ENCODE measurements around the gene SMIM21. TPM values are rescaled to one million over a fixed set of nuclear protein-coding genes. Genes with fewer than 3 reads are reported as not detected.
A peak's percentile ranks its signal among the peaks of the same experiment; 100 is the strongest.

SMIM21 gene
- under 1 TPM; 0.10 to 0.17 (median 0.12) TPM for polyA plus RNA-seq (ENCODE audit: insufficient read length in 4 of 4)

DNA sequence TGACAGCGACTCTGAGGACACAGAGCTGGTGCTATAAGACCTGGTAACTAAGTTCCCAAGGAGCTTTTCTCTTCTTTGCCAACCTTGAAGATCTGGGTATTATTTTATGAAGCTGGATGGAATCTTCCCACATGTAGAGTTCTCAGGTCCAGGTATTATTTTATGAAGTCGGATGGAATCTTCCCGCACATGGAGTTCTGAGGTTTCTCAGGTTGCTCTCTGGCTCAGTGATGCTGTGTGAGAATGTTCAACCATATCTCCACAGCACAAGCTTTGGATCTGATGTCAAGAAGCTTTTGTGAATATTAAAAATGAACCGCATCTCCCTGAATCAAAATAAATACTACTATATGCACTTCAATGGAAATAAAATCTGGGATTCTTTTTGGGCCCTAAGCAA, at the start of gene SMIM21:
TSS of gene SMIM21 (minus strand) at position 101 of the 400 bp plus-strand sequence. CDS start 140 bp downstream, outside the sequence.
- DNase-seq (ENCODE audit: low read depth in 4 of 4, low spot score in 2 of 4) = no peak

DNA sequence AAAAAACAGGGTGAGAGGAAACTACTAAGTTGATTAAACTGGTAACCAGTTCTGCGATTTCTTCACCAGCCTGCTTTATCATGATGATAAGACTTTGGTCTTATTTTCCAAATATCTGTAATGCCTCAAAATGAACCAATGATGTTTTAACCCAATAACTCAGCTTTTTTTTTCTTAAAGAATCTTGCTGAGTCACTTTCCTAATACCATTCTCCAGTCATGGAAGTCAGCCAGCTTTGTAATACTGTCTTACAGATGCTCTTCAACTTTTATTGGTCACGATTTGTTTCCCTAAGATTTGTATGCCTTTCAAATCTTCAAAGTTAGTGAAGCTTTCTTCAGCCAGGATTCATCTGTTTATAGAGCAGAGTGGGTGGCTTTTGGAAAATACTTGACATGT, 47.7 kb upstream of the SMIM21 start:
- no peak for DNase-seq (ENCODE audit: low read depth in 4 of 4, low spot score in 2 of 4)

DNA sequence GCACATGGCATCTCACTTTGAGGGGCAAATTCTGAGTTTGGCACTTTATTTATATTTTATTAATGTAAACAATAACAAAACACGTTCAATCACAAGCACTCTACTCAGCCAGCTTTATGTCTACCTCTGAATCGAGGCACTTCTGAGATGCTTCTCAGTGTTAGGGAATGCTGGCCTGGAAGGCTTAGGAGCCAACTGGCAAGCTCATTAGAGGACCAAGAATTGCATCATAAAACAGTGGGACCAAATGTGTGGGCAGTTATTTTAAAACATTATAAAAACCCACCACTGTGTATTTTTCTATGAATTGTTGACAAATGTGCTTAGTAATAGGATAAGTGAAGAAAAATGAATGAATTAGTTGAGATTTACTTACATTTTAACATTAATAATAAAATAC, 46.8 kb upstream of the SMIM21 start:
- DNase-seq (ENCODE audit: low read depth in 4 of 4, low spot score in 2 of 4) = no peak

DNA sequence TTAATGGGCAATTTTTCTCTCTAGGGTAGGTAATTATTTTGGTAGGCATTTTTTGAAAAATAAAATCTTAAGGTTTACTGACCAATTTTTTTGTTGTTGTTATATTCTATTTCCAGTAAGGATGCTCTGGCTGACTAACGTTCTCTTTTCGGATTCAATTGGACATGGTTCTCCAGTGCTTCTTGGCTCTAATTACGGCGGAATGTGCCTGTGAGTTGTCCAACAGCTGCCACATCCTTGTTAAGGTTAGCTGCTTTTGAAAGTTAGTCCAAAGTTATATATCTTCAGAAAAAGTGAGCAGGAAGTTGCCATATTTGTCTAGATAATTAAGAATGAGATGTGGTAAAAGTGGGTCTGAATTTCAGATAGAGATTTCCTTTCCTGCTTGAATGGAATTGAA, 45.8 kb upstream of the SMIM21 start:
- DNase-seq (ENCODE audit: low read depth in 4 of 4, low spot score in 2 of 4) = no peak

DNA sequence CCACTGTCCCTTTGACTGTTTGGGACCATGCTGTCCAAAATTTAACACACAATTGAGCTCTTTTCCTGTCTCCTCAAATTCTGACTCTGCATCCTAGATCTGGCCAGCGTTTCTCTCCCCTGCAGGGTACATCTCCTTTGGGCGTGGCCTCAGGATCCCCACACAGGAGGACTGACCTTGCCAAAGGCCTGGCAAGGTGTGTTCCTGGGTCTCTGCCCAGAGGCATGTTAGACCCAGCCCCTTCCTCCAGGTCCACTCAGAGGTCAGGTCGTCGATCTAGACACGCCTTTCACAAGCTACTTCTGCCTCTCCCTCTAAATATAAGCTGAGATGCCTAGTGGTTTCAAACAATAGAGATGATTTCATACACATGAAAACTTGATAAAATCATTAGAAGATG, 45.4 kb upstream of the SMIM21 start:
- DNase-seq (ENCODE audit: low read depth in 4 of 4, low spot score in 2 of 4) = no peak

DNA sequence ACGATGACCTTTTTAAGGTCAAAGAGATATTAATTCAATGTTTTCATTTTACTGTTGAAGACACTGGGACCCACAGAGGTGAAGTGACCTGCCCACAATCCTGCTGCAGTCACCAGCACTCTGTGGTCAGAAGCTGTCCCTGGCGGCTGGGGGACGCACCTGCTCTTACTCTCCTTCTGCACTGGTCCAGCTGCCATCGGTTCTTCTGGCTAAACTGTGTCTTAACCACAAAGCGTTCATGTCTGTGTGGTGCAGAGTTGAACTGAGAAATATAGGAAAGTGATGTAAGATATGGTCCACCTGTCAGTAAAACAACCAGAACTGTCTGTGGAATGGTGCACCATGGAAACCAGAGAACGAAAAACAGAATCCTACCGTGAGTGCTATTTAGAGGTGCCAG, 44.9 kb upstream of the SMIM21 start:
- DNase-seq (ENCODE audit: low read depth in 4 of 4, low spot score in 2 of 4) = no peak

DNA sequence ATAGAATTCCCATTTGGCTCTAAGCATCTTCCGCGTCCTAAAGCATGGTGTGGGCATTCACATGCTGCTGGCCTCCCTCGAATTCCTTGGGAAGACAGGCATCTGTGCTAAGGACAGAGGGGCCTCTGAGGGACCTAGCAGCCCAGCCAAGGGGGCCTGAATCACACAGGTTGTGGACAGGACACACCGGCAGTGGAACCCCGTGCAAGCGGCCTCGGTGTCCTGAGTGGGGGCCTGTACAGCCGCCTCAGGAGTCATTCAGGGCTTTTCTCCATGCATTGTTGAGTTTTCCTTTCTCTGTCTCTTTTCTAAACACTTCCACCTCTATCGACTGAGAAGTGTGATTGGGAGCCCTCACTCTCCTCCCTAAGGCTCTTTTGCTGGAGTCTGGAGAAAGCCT, 44.3 kb upstream of the SMIM21 start:
- no peak for DNase-seq (ENCODE audit: low read depth in 4 of 4, low spot score in 2 of 4)

DNA sequence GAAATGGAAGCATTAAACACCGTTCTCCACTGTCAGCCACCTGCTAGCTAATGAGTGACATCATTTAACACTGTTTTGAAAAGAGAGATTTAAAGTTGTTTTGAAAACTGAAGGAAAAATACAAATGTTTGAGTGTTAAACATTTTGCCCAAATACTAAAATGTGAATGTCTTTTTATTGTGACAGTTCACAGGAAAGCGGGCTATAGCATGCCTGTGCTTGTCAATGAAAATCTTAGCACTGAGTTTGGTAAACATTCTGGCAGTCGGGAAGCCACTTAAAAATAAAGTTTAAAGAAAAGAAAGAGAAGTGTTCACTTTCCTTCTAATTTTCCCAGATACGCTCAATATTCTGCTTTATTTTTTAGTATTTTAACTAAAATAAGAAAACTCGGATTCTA, 40.3 kb upstream of the SMIM21 start:
- DNase-seq (ENCODE audit: low read depth in 4 of 4, low spot score in 2 of 4) = no peak

DNA sequence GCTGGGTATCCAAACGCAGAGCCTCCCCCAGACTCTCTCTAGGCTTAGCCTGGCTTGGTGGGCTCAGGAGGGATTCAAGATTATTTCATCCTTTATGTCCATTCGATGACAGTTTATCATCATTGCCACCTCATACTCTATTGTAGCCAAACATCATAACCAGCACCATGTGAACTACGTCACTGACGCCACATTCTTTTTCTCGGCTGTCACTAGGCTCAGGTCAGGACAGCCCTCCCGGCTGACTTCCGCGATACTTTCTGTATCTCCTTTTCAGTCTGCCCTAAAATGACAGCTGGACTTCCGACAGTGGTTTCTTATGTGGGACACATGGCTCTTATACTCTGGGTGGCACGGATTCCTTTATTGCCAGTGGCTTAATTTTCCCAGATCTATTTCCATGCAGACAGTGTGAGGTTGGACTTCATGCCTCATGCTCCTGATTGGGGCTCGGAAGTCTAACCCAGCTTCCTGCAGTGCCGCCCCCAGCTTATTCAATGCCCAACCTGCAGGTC, 39.8 kb upstream of the SMIM21 start:
- DNase-seq (ENCODE audit: low read depth in 4 of 4, low spot score in 2 of 4) = no peak

DNA sequence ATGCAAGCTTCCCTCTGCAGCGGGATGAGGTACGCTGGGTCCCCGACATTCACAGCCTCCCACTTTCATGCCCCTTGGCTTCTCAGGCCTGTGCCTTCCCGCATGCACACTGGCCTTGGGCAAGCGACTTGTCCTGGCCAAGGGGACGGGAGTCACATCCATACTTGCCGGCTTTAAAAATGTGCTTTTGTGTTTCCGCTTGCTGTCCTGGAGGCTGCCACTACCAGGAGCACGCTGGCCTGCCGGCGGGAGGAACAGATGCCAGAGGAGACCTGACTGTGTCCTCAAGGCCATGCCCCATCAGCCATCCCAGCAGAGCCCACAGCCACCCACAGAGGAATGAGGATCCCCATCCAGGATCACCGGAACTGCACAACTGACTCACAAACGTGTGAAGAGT, 36.9 kb upstream of the SMIM21 start:
- no peak for DNase-seq (ENCODE audit: low read depth in 4 of 4, low spot score in 2 of 4)

DNA sequence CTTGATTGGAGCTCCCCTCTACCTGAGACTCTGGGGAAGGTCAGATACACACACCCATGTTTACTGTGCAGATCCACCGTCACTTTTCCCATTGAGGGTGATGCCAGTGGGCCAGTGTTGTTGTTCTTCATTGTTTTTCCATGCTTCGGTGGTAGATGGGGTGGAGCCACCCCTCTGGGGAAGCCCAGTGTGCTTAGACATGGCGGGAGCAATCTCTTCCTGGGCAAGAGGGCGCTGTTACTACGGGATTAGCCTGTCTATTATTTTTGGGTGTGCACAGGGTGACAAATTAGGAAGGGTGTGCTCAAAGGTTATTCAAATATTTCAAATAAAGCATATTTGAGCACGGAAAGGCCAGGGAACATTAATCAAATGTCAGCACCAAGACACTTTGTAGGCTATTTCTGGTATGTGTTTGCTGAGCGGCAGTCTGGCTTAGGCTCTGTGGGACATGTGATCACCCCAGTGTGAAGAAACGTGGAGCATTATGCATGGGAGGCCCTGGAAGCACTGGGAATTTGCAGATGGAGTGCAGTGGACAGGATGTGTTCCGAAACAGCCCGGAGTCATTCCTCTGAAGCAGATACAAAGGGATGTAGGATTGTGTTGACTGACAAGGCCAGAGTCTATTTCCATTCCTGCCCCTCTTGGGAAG, 34.8 kb upstream of the SMIM21 start:
- no peak for DNase-seq (ENCODE audit: low read depth in 4 of 4, low spot score in 2 of 4)

DNA sequence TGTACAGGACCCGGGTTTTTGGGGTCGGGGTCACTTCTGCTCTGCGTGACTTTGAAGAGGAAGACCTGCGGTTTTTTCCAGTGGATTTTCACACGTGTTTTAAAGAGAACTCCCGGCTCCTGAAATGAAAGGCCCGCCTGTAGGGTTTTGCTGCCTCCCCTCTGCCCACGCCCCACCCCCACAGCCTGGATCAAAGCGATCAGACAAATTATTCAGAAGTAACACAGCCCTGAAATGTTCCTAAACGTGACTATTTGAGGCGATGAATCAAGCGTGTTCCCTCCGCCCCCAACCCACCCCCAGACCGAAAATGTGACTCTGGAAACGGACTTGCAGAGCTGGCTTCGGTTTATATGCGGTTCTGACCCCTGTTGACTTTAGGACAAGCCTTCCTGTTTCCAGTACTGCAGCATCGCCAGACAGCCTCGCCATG, 28.7 kb upstream of the SMIM21 start:
- no peak for DNase-seq (ENCODE audit: low read depth in 4 of 4, low spot score in 2 of 4)

DNA sequence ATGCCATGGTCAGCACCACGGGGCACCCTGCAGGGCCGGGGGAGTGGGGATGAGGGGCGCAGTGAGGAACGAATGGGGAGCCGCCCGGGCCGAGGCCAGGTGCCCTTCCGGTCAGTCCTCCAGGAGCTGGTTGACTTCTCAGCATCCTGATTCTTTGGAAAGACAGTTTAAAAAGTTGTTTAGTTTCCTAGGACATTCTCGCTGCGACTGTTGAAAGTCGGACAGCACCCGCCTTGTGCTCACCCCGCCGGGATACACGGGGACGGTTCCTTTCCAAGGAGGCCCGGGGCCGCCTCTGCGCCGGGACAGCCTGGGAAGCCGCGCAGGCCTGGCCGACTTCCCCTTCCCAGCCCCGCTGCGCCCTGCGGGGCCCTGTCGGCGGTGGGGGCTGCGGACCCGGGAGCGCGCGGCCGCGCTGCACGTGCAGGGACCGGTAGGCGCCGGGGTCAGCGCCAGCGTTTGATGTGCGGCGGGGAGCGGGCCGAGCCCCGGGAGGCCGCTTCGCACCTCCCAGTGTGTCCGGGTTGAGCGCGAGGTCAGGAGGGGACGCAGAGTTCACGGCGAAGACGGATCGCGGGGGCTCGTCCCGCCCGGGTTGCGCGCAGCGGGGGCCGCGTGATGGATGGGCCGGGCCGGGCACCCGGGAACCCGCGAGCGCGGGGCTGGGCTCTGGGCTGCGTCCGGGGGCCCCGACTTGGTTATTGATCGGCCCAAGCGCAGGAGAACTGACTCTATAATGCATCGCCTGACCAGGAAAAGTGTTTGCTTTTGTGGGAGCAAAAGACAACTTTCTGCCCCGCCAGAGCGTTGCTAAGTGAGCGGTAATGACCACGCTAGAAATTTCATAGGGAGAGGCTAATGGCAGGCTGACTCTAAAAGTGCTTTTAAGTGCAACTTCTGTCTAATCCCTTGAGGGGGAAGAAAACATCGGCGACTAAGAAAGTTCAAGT, 28.0 kb upstream of the SMIM21 start:
- peak in 1 of 4 donors; percentile 29 for DNase-seq (ENCODE audit: low read depth in 4 of 4, low spot score in 2 of 4)

DNA sequence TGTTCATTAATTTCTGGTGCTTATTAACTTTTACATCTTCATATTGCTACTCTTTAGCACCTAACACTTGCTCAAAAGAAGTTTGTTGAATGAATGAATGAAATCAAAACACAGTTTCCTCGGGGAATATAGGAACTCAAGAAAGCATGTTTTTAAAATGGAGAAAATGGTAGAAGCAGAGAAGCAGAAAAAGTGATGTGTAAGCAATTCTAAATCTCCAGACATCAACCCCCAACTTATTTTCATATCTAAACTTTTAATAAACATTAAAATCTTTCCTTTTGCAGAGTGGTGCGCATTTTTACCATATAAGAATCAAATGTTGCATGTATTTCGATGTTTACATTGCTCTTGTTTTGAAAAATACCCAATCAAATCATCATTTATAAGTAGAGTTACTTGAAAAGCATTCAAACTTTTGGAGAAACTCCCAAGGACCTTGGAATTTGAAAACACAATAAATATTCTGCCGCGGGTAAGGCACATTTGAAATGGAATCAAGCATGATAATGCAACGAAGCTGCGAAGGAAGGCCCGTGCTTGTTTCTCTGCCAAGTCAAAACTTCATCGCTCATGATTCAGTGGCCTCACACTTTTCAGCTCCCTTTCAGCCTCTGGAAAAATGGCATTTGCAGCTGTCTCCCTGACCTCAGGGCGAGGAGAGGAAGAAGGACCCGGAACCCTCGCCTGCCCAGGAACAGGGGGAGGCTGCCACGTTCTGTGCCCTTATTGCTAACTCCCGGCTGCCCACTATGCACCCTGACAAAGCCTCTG, 26.7 kb upstream of the SMIM21 start:
- no peak for DNase-seq (ENCODE audit: low read depth in 4 of 4, low spot score in 2 of 4)

DNA sequence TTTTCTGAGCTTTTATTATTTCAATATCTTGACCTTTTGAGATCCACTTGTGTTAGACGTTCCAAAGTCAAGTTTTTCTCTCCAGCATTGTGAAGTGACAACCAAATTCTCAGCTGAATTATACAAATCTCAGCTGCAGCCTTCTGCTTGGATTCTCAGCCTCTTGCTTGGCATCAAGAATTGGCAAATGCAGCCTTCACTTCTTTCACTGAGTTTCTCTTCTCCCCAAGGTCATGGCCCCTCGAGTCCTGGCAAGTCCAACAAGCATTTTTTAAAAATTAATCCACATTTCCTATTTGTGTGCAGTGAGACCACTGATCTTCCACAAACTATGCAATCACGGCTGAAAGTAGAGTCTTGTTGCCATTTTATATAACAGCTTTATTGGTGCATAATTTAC, 23.4 kb upstream of the SMIM21 start:
- DNase-seq (ENCODE audit: low read depth in 4 of 4, low spot score in 2 of 4) = no peak

DNA sequence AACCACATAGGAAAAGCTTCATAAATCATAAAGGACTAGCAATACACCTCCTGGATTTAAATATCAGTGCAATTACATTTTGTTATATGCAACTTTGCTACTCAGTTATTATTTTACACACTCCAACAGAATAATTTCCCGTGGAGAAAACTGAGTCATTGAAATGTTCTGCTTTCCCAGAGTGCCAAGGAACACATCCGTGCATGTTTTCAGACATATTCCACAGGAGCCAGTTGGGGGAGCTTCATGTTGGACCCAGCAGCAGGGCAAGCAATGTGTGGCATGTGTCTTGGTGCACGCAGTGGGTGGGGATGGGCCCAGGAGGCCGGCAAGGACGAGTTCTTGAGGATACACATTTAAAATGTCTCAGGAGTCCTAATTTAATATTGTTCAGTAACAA, 14.4 kb upstream of the SMIM21 start:
- no peak for DNase-seq (ENCODE audit: low read depth in 4 of 4, low spot score in 2 of 4)

DNA sequence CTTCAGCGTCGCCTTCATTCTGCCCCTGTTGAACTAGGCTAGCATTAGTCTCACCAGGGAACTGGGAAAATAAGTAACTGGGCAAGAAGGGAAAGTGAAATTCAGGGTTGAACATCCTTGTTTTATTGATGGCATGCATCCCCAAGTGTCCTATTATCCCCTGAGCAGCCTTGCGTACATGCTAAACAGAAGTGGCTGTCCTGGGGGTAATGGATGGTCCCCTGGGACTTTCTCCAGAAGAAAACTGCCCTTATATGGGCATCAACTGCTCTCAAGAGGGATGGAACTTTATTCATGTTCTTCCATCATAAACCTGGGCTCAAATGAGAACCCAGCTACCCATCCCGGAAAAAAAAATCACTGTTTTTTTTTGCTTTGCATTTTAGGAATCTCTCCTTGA, 11.8 kb upstream of the SMIM21 start:
- DNase-seq (ENCODE audit: low read depth in 4 of 4, low spot score in 2 of 4) = no peak

DNA sequence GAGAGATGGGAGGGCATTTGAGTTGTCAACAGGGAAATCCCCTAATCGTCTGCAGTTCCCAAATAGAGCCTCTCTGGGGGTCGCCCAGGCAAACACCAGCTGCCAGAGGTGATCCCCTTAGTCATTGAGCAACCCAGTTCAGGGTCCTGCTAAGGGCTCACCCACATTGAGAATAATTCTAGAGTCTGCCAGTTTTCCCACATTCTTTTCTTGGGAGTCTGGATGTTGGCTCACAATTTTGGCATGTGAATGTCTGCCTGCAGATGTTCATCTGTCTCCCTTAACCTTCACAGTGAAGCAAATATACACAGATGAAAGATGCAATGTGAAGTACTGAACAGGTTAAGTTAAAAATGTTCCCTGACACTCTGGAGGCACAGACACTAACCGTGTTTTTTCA, 11.4 kb upstream of the SMIM21 start:
- no peak for DNase-seq (ENCODE audit: low read depth in 4 of 4, low spot score in 2 of 4)

DNA sequence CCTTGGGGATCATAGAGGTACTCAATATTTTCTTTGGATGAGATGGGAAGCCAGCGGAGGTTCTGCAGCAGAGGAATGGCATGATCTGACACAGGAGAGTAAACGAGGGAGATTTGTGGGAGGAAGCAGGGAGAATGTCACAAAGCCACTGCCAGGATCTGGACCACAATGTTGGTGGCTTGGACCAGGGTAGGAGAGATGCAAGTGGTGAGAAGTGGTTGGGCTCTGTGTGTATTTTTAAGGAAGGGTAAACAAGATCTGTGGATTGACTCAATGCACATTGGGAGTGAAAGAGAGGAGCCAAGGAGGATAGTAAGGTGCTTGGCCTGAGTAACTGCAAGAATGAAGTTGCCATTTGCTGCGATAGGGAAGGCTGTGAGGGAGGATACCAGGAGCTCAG, 10.5 kb upstream of the SMIM21 start:
- DNase-seq (ENCODE audit: low read depth in 4 of 4, low spot score in 2 of 4) = no peak

DNA sequence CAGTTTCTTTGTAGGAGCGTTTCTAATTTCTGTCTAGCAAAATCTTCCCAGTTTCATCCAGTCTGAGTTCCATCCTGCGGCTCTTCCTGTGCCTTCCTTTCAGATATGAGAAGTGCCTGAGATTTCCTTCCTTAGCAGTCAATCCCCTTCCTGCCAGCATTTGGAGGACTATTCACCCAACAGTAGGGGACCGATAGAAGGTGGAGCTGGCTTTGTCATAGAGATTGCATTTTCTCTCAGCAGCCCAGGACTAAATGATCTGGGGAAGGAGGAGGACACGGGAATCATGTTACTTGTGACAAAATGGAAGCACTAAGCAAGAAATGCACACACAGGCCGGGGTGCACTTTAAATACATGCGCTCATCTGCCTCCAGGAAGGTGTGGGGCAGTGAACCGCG, 5.6 kb upstream of the SMIM21 start:
- no peak for DNase-seq (ENCODE audit: low read depth in 4 of 4, low spot score in 2 of 4)

DNA sequence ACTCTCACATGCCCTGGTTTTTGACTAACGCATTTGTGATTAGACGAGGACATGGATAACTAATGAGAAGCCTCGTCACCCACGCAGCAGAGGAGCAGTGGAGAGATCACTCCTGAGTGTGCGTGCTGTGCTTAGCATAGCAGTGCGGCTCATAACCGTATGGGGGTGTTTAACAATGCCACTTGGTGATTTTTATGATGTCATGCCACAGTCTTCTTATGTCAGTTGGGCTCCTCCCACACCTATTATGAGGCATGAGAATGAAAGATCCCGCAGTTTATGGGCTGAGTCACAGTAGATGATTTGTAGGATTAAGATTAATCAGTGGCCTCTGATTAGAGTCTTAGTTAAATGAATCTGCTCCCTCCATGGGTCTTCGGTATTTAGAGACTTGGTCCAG, 2.5 kb upstream of the SMIM21 start:
- no peak for DNase-seq (ENCODE audit: low read depth in 4 of 4, low spot score in 2 of 4)

All from left renal cortex interstitium (tissue), 4 donors.